Suppressor macrophage treated with lipopolysaccharide for 1 hour (primary cell): ENCODE results near the gene PKLR.
A peak's percentile ranks its signal among the peaks of the same experiment; 100 is the strongest.

Experiments used
- DNase-seq, 3 donors: peaks; one replicate each; pipeline ENCODE4 v3.0.0-alpha.2; 2020 to 2022

Gene PKLR

GRCh38 chr1:155282488-155283091 is 18.6 kb downstream of the PKLR start:
- no peak for DNase-seq

DNA sequence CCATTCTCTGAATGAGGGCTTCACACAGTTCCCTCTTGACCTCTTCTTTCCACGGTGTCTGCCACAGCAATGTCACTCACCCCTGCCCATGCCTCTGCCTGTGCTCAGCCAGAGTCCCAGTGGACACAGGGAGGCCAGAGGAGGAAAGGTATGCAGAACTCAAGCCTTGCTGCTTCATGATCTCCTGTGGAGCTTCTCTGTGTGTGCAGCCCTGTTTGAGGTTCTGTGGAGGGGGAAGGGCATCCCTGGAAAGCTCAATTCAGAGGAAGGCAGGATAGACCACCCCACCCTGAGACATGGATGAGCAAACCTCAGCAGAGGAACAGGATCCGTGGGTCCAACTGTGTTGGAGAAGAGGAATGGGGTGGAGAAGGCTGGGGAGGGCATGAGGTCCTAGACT is 22.0 kb downstream of the PKLR start:
- no peak for DNase-seq

GRCh38 chr1:155278689-155279160 is 22.5 kb downstream of the PKLR start:
- DNase-seq = no peak

DNA sequence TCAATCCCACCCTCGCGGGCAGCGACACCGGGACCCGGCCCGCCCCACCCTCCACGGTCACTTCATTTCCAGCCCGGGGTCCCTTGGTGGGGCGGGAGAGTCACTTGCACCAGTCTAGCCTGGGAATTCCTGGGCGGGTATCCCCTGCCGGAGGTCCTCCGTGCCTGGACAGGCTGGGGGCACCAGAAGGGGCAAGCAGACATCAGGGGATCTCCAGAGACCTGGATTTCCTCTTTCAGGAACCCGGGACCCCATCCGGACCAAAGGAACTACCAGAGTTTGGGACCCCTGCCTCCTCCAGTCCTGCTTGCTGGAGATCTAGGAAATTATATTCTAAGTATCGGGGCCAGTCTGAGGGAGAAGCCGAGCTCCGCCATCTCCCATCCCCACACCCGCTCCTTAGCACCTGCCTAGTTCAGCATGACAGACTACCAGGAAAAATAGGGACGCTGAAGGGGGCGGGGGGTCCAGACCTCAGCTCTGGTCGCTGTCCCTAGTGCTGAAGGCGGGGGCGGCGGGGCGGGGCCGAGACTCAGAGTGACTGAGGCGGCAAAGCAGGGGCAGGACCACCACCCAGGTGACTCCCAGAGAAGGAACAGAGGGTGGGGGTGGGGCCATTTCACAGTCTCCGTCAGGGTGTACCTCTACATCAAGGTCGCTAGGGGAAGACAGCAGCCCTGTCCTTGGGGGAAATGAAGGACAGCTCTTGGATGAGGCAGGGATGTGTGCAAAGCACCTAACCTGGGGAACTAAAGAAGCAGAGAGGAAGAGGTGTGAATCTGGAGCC is 23.1 kb downstream of the PKLR start:
- peak; percentile 26 to 70 (median 44) for DNase-seq

DNA sequence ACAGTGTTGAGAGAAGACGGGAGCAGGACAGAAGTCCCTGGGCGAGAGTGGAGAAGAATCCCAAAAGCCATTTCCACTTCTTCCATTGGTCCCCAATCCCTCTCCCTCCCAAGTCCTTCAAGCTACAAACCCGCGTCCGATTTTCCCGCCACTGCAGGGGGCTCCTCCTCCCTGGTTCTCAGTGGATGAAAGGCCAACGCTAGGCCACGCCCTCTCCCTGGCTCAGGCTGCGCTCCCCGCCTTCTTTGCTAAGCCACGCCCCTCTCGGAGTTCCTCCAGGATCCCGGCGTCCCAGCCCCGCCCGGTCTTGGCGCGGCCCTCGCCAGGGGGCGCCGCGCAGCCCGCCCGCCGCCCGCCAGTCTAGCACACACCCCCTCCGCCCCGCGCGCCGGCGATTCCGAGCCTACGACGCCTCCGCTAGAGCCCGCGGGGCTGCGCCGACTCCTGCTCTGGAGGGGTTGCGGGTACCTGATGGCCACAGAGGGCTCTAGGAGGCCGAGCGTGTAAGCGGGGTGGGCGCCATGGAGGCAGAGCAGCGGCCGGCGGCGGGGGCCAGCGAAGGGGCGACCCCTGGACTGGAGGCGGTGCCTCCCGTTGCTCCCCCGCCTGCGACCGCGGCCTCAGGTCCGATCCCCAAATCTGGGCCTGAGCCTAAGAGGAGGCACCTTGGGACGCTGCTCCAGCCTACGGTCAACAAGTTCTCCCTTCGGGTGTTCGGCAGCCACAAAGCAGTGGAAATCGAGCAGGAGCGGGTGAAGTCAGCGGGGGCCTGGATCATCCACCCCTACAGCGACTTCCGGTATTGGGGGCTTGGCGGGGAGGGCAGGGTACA is 24.0 kb downstream of the PKLR start, which contains the start of gene HCN3:
Gene HCN3, plus strand, starts transcription at position 394 of the 832 bp plus-strand sequence. Its CDS starts 128 bp downstream, at position 522.
- peak; percentile 98 to 99 (median 99) for DNase-seq

- DNase-seq = peak; percentile 95 to 98 (median 96)
These were observed 27.6 kb downstream of the PKLR start, which contains the start of gene CLK2 for GRCh38 chr1:155273343-155274245. Gene CLK2 (minus strand): TSS chr1:155273504. CDS start chr1:155270977, 2,527 bp downstream.

DNA sequence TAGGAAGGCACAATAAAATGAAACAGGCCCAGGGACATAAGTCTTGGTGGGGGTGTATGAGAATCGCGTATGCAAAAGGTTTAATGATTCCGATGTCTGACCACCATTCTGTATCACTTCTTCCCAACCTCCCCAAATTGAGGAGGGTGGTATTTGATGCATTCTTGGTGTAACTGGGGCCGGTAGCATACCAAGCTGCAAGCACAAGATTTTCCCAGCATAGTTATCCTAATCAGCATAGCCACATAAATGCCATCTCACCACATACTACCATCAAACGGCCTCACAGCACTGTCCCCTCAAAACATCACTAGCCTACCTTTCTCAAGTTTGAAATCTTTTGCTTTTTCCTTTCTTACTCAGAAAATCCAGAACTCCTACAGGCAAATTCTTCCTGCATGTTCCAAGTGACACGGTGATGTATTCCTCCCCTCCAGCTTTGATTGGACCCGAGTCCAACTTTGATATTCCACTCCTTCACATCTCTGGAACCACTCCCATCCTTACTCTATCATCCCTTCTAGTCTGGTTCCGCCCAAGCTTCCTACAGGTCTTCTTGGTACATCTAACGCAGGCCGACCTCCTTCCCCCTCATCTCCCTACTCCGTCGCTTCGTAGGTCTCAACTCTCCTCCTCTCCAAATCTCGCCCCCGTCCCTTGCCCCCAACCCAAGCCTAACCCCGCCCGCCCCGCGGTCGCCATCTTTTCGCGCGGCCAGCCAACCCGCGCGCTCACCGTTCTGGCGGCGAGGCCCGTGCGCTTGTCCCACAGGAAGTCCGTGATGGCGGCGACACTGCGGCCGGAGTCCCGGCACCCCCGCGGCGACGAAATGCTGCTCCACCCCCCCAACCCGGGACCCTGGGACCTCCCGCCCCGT is 28.5 kb downstream of the PKLR start:
- peak in 1 of 3 donors; percentile 30 for DNase-seq

DNA sequence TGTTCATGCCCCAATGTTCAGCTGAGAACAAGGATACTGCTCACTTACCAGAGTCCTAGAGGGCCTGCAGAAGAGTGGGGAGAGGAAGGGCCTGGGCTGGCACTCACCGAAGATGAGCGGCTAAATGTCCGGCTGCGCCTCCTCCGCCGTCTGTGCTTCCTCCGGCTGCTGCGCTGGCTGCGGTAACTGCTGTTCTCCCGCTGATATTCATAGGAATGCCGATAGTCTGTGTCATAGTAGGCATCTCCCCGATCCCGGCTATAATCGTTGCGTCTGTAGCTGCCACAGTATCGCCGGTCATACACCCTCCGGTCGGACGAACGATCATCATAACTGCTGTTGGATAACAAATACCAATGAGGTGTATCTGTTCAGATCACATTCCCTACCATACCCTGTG is 31.9 kb downstream of the PKLR start:
- no peak for DNase-seq

GRCh38 chr1:155268630-155269029 is 32.6 kb downstream of the PKLR start:
- no peak for DNase-seq

DNA sequence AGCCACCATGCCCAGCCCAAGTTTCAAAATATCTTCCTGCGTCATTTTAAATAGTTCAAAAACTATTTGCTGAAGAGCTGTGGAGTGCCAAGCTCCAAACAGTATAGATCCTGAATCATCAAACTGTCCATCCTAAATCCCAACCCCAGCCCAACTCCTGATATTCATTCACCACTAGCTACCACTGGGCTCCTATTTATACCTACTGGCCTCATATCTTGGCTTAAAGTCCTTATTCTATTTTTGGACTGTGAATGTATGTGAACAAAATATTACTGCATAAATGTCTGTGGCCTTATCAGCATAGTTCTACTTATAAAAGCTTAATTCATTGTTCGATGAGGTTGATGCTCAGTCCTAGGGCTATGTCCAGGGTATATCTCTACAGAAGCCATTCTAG is 33.9 kb downstream of the PKLR start:
- DNase-seq = no peak

DNA sequence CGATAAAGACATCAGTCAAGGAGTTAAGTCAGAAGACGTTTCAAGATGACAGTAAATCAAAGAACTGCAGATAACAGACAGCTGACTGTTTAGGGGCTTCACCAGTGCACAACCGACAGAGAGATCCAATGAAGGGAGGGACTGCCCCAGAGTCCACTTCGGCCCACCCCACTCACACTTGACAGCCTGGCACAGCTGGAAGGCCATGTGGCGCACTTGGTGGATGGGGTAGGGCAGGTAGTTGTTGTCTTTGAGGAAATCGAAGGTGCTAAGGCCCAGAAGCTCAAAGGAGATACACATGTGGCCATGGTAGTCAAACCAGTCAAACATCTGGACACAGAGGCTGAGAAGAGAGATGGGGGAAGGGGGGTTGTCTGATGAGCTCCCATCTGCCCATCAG is 34.7 kb downstream of the PKLR start:
- DNase-seq = no peak

GRCh38 chr1:155263067-155263466 is 38.2 kb downstream of the PKLR start:
- no peak for DNase-seq

- DNase-seq = peak; percentile 98 to 99 (median 99)
These were observed 39.2 kb downstream of the PKLR start, which contains the start of gene SCAMP3 for GRCh38 chr1:155261852-155262673. Gene SCAMP3 (minus strand): TSS chr1:155262360. CDS start chr1:155262151, 209 bp downstream.

GRCh38 chr1:155261493-155261851 is 39.8 kb downstream of the PKLR start:
- peak; percentile 42 to 56 (median 46) for DNase-seq

DNA sequence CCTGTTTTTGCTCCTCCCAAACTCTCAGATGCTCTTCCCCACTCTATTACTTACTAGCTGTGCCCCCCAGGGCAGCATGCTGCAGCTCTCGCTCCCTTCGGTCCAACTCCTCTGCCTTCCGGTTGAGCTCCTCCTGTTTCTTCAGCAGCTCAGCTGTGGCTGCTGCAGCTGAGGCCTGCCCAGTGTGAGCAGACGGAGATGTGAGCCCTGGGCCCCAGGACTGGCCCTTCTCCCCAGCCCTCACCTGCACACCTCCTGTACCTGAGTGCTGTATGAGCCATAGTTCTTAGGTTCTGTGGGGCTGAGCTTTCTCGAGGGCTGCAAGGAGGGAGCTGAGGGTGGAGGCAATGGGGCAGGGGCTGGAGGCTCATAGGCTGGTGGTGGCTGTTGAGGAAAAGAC is 41.0 kb downstream of the PKLR start:
- no peak for DNase-seq

GRCh38 chr1:155256058-155256852 is 45.0 kb downstream of the PKLR start:
- DNase-seq = no peak

- peak; percentile 79 to 91 (median 81) for DNase-seq
These were observed 45.8 kb downstream of the PKLR start, which contains the start of gene ENTREP3 for GRCh38 chr1:155255243-155256007. Gene ENTREP3 (minus strand): TSS chr1:155255483. CDS start chr1:155254877, 606 bp downstream.

DNA sequence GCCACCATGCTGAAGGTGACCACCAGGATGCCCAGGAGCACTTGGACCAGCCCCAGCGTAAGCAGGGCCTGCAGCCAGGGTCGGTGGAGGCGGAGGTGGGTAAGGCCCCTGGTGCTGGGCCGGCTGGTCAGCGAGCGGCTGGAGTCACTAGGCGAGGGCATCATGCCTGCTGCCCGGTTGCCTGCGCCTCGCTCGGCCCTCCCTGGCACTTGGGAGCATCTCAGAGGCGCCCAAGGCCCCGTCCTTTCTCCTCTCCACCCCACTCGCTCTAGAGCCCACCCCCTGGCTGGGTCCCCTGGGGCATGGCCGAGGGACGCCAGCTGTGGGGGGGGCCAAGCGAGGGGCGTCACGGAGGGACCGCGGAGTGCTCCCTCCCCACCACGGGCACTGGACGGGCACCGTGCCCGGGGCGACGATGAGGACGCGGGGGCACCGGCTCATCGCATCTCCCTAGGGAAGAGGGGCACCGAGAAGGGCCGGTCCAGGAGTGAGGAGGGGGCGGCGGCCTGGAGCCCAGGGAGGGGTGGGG is 46.5 kb downstream of the PKLR start:
- DNase-seq = no peak
